Common myeloid progenitor, CD34-positive (primary cell): ENCODE results near the gene EMX1.

Experiments used
- CTCF ChIA-PET: fragments of 350-600 bp; sonication (Branson Sonifier 250); formaldehyde crosslinking; loops from one replicate; lab custom pipeline; 2021; ENCODE audit warnings: antibody characterized with exemption; lab: Charles Lee
- POLR2A ChIA-PET: fragments of 350-600 bp; sonication (Branson Sonifier 250); formaldehyde crosslinking; loops from one replicate; lab custom pipeline; 2021; ENCODE audit warnings: antibody characterized with exemption; lab: Charles Lee
- DNase-seq, 3 donors: peaks; one replicate each; pipeline versions ENCODE4 v3.0.0 to v3.0.0-alpha.2; 2013
- H3K27ac ChIP-seq, 2 experiments: 1 replicate in 1 of 2; 2 replicates in 1 of 2; pipeline ENCODE4 v1.7.0; 2013; ENCODE audit warnings: inconsistent platforms in 2 of 2, low read length in 2 of 2, mild to moderate bottlenecking in 2 of 2, low read depth in 1 of 2, moderate library complexity in 1 of 2; ENCODE audit not compliant: severe bottlenecking in 2 of 2, insufficient read depth in 1 of 2, poor library complexity in 1 of 2
- H3K27me3 ChIP-seq, 5 experiments: replicated peaks in 2 of 5; 1 replicate in 3 of 5; 2 replicates in 2 of 5; pipeline versions ENCODE4 v1.6.1 to v1.7.0; 2013; ENCODE audit warnings: low read length in 4 of 5, mild to moderate bottlenecking in 2 of 5, moderate library complexity in 2 of 5, inconsistent platforms in 1 of 5; ENCODE audit not compliant: insufficient read depth in 5 of 5, control insufficient read depth in 4 of 5
- H3K36me3 ChIP-seq, 4 experiments: 1 replicate in 2 of 4; 2 replicates in 2 of 4; pipeline versions ENCODE4 v1.6.1 to v1.7.0; 2013; ENCODE audit warnings: low read length in 3 of 4, control low read depth in 1 of 4, mild to moderate bottlenecking in 1 of 4; ENCODE audit not compliant: control insufficient read depth in 4 of 4, insufficient read depth in 4 of 4
- H3K4me1 ChIP-seq, 4 experiments: 1 replicate in 3 of 4; 2 replicates in 1 of 4; pipeline versions ENCODE4 v1.6.1 to v1.7.1; 2013; ENCODE audit warnings: low read length in 3 of 4, mild to moderate bottlenecking in 3 of 4, control low read depth in 1 of 4, inconsistent platforms in 1 of 4, moderate library complexity in 1 of 4; ENCODE audit not compliant: control insufficient read depth in 4 of 4, insufficient read depth in 4 of 4; ENCODE audit errors: control extremely low read depth in 1 of 4
- H3K4me3 ChIP-seq, 7 experiments: 1 replicate in 4 of 7; 2 replicates in 3 of 7; pipeline versions ENCODE4 v1.5.1 to v1.7.0; 2013; ENCODE audit warnings: mild to moderate bottlenecking in 7 of 7, low read length in 6 of 7, moderate library complexity in 6 of 7, inconsistent platforms in 2 of 7, low read depth in 2 of 7, control low read depth in 1 of 7; ENCODE audit not compliant: insufficient read depth in 4 of 7, control insufficient read depth in 1 of 7; ENCODE audit errors: extremely low read depth in 1 of 7
- H3K9me3 ChIP-seq, 5 experiments: 1 replicate in 4 of 5; 2 replicates in 1 of 5; pipeline versions ENCODE4 v1.6.1 to v1.7.1; 2013; ENCODE audit warnings: low read length in 4 of 5, mild to moderate bottlenecking in 2 of 5, inconsistent platforms in 1 of 5, low read depth in 1 of 5, moderate library complexity in 1 of 5; ENCODE audit not compliant: control insufficient read depth in 4 of 5, insufficient read depth in 2 of 5; ENCODE audit errors: control extremely low read depth in 1 of 5
- WGBS: methylation state at CpG from one replicate; pipeline ENCODE4 v1.1.5; 2013; ENCODE audit not compliant: insufficient coverage; 5-methylcytosine and 5-hydroxymethylcytosine counted together

EMX1 gene

GRCh38 chr2:72942881-72943418 is 25.6 kb downstream of the EMX1 start:
- Histone ChIP-seq H3K27me3 (no peaks in the 10 kb centered on the region), H3K36me3 (peaks cover 0 to 5% (median 2%) of the 10 kb centered on the region in 4 experiments), H3K27ac (no peak overlapping the region), H3K4me1 (no peaks in the 10 kb centered on the region), H3K4me3 (no peak overlapping the region), H3K9me3 (no peaks in the 10 kb centered on the region)
- WGBS = 100% methylated on average over 6 of the region's 8 CpGs
- ChIA-PET CTCF (no interaction called here), POLR2A (no interaction called here)
- no peak for DNase-seq

- H3K9me3 ChIP-seq = no peaks in the 10 kb centered on the region
- DNase-seq = no peak
- H3K27me3 ChIP-seq = no peaks in the 10 kb centered on the region
- WGBS = 100% methylated on average over 5 of the region's 7 CpGs
- CTCF ChIA-PET = interaction anchor here (1.3 kb wide), 1 partner anchor 56 kb away, joined by 3 read pairs; no protein-coding TSS in a partner anchor
- POLR2A ChIA-PET = no interaction called here
- H3K4me1 ChIP-seq = no peaks in the 10 kb centered on the region
- no peak overlapping the region for H3K27ac ChIP-seq
- peaks cover 0 to 5% (median 2%) of the 10 kb centered on the region in 4 experiments for H3K36me3 ChIP-seq
- no peak overlapping the region for H3K4me3 ChIP-seq
Measured at GRCh38 chr2:72943540-72944395, 26.4 kb downstream of the EMX1 start.

GRCh38 chr2:72944804-72945449 is 27.6 kb downstream of the EMX1 start:
- WGBS = 91% methylated on average over 7 of the region's 16 CpGs
- ChIA-PET CTCF (interaction anchor here (1.3 kb wide), 1 partner anchor 57 kb away, joined by 3 read pairs; no protein-coding TSS in a partner anchor), POLR2A (no interaction called here)
- Histone ChIP-seq H3K4me3 (no peak overlapping the region), H3K9me3 (no peaks in the 10 kb centered on the region), H3K36me3 (peaks cover 0 to 5% (median 2%) of the 10 kb centered on the region in 4 experiments), H3K27me3 (no peaks in the 10 kb centered on the region), H3K27ac (no peak overlapping the region), H3K4me1 (no peaks in the 10 kb centered on the region)
- no peak for DNase-seq

GRCh38 chr2:72945450-72946019 is 28.2 kb downstream of the EMX1 start:
- DNase-seq = no peak
- Histone ChIP-seq H3K27ac (no peak overlapping the region), H3K4me1 (no peaks in the 10 kb centered on the region), H3K36me3 (peaks cover 0 to 5% (median 2%) of the 10 kb centered on the region in 4 experiments), H3K9me3 (no peaks in the 10 kb centered on the region), H3K4me3 (no peak overlapping the region), H3K27me3 (no peaks in the 10 kb centered on the region)
- ChIA-PET POLR2A (no interaction called here), CTCF (interaction anchor here (0.6 to 1.3 kb wide), 2 partner anchors 20 to 1318 kb away, joined by 3 to 4 read pairs; no protein-coding TSS in a partner anchor)
- WGBS = 96% methylated on average over 9 of the region's 9 CpGs

GRCh38 chr2:72946466-72946865 is 29.1 kb downstream of the EMX1 start:
- Histone ChIP-seq H3K27me3 (no peaks in the 10 kb centered on the region), H3K4me1 (no peaks in the 10 kb centered on the region), H3K4me3 (no peak overlapping the region), H3K36me3 (peaks cover 0 to 5% (median 2%) of the 10 kb centered on the region in 4 experiments), H3K27ac (no peak overlapping the region), H3K9me3 (no peaks in the 10 kb centered on the region)
- CTCF ChIA-PET = interaction anchor here (1.3 kb wide), 1 partner anchor 21 kb away, joined by 3 read pairs; no protein-coding TSS in a partner anchor
- 100% methylated on average over 9 of the region's 9 CpGs for WGBS
- POLR2A ChIA-PET = no interaction called here
- no peak for DNase-seq

- H3K36me3 ChIP-seq = peaks cover 0 to 5% (median 0%) of the 10 kb centered on the region in 4 experiments
- H3K27me3 ChIP-seq = no peaks in the 10 kb centered on the region
- no peaks in the 10 kb centered on the region for H3K4me1 ChIP-seq
- H3K27ac ChIP-seq = no peak overlapping the region
- CTCF ChIA-PET = interaction anchor here (2.2 kb wide), 1 partner anchor 9 kb away, joined by 6 read pairs; no protein-coding TSS in a partner anchor
- POLR2A ChIA-PET = no interaction called here
- DNase-seq = no peak
- H3K4me3 ChIP-seq = no peak overlapping the region
- 100% methylated on average over 6 of the region's 10 CpGs for WGBS
- H3K9me3 ChIP-seq = no peaks in the 10 kb centered on the region
Measured at GRCh38 chr2:72947952-72948830, 30.9 kb downstream of the EMX1 start.
